Anterior cingulate cortex (tissue), 58 donors: Measurements from ENCODE around the gene TBX2.

Source experiments
- DNase-seq, 58 donors: peaks; one replicate each; lab custom pipeline; 2025; lab: John Stamatoyannopoulos, UW

The TBX2 gene

DNA sequence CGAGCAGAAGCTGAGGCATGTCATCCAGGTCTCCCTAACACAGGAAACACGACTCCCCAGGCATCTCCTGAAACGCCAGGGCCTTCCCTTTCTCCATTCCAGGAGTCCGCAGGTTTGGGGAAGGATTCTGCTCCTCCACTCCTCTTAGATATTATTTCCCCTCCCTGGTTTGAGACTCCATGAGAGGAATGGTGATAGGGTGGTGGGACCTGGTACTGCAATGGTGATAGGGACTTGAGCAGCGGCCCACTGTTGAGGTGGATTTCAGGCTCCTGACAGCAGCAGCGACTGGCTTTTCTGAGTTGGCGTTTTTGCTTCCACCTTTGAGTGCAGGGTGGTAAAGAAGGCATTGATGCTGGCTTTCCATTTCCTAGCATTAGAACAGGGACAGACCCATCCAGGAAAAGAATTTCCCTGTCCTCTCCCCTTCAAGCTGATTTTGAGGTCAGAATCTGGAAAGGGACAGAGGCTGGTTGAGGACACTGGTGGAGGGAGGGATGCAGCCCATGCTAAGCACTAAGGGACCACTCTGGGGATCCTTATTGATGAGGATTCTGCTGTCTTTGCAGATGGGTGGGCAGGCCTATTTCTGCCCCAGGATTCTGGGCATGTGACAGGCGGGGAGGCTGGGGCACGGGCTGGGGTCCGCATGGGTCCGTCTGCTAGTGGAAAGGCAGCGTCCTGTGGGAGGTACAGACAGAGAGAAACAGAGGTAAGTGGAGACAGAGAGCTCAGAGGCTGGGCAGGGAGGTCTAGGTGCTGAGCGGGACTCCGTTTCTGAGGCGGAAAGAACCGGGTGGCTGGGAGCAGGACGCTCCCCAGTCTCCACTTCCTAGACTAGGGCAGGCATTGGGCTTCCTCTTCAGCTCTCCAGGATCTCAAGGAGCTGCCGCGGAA lies 51.2 kb downstream of the TBX2 start:
- no peak for DNase-seq

DNA sequence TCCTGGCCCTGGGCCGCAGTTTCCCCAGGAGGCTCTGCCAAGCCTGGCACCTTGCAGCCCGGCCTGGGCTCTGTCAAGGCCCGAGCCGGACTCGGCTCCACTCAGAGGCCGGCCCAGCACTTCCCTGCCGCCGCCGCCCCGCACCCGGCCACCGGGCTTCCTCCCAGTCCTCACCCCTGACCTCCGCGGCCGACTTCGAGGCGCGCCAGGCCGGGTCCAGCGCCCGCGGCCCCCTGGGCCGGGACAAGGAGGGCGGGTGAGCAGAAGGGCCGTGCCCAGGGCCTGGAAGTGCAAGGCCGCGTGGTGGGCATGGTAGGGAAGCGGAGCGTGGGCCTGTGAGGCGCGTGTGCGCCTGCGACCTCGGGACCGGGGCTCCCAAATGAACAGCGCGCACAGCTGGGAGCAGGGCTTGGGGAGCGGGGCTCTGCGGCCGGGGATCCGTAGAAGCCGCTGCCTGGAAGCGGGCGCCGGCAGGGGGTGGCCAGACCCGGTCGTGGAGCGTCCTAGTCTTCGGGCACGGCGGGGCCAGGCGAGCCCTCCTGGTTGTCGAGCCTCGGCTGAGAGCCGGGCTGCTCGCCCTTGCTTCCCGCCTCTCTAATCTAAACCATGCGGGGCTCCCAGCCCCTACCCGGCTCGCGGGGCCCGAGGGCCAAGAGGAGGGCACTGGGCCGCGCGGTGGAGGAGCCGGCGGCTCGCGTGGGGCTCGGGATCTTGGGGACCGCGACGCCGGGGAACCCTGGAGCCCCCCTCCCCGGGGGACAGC lies 52.1 kb downstream of the TBX2 start:
- DNase-seq = no peak

DNA sequence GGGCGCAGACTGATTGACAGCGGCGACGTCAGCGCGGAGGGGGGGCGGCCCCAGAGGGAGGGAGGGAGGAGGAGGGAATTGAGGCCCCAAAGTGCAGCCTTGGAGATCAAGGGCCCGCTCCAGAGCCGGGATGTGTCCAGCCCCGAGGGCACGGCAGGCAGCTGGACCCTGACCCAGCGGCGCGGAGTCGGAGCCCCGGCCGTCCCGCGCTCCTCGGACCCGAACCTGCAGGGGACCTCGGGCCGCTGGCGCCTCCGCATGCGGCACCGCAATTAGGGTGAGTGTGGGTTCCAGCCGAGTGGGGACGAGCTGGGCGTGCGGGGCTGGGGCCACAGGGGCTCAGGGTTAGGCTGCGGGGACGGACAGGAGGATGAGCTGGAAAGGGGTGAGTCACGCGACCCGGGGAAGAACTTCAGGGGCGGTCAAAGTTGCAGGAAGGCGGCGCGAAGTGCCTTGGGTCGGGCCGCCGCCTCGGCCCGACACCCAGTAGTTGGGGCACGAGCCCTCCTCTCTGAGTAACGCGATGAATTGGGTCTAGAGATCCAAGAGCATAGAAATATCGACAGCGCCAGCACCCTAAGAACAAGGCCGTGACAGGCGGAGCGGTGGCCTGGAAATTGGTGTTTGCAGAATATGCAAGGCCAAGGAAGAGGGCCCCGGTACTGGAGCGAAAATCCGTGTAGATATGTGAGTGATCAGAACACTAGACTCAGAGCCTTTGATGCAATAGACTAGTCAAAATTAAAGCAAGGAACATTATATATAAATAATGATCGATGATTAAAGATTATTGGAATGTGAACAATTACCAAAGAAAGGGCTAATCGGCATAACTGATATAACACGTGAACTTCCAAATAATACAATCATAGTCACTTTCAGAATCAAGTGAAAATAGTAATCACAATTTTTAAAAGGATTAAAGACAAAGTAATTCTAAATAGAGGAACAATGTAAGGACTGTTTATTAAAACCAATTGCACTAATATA lies 53.0 kb downstream of the TBX2 start, which contains the start of gene TBX4:
TSS of gene TBX4 (plus strand) at position 122 of the 990 bp plus-strand sequence. CDS start 4,069 bp downstream, outside the sequence.
- no peak for DNase-seq

DNA sequence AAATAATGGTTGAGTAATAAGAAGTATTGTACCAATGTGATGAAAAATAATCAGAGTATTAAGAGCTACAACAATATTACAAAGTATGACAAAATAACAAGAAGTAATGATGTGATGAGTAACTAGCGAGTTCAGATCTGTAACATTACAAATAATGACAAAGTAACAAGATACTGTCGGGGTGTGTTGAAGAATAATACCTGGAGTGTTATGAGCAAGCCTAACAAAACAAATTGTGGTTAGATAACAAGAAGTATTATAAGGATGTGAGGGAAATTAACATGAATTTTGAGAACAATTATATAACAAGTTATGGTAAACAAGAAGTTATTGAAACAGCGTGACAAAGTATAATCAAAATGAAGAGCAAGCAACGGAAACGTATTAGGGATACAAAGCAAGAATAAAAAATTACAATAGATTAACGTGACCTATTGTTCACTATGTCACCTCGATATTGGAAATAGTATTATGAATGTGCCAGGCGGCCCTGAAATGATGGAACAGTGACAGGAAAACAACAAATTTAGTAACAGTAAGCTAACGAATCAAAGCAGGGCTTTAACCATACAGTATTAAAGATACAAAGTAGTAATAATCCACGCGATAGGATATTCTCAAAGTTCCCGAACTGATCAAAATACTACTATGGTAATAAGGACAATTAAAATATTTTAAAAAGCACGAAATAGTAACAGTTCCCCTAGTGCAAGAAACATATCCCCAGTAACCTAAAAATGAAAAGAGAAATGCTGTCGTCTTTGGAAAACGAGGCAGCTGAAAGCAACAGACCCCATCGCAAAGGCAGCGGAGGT lies 54.1 kb downstream of the TBX2 start:
- no peak for DNase-seq

DNA sequence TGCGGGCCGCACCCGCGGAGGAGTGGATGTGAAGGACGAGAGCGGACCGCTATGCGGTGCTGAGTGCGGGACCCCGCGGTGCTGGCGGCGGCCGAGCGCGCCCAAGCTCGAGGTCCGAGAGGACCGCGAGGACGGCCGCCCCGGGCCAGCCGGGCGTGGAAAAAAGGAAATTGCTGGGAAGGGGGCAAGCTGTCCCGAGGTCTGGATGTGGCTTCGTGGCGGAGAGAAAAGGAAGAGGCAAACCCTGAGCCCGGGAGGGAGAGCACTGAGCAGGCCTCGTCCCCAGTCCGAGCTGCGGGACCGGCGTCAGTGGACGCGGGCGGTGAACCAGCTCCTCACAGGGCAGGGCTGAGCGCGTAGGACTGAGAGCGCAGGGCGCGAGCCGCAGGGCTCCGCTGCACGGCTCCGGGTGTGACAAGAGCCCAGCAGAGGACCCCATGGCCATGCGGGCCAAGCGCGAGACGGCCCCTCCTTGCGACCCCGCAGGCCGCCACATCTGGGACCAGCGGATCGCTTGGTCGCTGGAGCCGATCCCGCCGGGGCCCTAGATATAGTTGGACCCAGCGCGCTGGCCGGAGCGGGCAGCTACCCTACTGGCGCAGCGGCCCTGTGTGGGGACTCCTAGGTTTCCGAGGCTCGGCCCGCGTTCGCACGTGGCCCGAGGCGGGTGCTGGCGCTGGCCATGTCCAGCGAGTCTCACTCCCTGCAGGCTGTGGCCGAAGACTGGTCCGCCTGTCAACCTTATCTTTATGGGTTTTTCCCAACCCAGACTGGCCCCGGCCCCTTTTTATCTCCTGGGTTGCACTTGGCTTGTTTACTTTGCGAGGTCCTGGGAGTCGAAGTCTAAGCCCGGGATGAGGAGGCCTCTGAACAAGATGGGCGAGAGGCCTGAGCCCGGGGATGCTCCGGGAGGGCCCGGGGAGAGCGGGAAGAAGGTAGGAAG lies 55.0 kb downstream of the TBX2 start:
- DNase-seq = no peak

DNA sequence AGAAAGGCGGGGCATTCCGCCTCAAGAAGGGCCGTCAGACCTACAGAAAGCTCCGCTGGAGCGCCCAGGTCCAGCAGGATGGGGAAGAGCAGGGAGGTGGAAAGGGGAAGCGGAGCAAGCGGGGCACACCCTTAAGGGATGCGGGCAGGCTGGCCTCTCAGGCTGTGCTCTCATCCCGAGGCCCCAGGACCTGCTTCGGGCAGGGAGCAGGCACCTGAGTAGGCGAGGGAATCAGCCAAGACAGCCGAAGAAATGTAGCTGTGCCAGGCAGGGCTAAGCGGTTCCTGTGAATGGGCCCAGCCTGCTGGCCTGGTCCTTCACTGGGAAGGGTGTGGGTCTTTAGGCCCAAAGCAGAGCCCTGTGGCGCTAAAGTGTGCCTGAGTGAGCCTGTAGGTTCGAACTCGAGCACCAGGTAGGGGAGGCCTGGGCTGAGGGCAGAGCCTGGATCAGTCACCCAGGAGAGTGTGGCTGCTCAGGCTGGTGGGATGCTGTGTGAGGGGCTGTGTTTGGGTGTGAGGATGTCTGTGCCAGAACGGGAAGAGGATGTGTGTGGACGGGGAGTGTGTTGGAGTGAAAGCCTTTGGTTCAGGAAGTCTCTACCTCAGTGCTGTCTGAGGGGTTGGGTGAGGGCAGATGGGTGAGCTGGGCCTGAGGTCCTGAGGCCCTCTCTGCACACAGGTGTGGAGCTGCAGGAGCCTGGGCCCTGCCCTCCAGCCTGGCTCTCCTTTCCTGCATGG lies 55.8 kb downstream of the TBX2 start:
- no peak for DNase-seq

DNA sequence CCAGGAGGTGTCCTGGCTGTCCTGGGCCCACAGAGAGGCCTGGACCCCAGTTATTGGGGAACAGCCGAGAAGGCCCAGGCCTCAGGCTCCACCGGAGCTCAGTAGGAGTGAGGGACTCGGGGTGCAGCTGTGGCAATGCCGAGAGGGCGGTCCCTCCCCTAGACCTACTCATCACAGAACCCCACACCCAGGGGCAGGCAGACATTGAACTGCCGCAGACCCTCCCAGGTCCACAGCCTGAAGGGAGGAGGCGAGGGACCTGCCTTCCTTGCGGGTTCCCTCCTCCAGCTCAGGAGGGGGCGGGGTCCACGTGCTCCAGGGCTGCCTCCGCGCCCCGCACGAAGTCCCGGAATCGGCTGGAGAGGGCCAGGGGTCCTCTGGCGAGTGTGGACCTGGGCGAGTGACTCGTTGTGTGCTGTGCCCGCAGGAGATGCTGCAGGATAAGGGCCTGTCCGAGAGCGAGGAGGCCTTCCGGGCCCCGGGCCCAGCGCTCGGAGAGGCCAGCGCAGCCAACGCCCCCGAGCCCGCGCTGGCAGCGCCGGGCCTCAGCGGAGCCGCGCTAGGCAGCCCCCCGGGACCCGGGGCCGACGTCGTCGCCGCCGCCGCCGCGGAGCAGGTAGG lies 56.5 kb downstream of the TBX2 start:
- DNase-seq = no peak

DNA sequence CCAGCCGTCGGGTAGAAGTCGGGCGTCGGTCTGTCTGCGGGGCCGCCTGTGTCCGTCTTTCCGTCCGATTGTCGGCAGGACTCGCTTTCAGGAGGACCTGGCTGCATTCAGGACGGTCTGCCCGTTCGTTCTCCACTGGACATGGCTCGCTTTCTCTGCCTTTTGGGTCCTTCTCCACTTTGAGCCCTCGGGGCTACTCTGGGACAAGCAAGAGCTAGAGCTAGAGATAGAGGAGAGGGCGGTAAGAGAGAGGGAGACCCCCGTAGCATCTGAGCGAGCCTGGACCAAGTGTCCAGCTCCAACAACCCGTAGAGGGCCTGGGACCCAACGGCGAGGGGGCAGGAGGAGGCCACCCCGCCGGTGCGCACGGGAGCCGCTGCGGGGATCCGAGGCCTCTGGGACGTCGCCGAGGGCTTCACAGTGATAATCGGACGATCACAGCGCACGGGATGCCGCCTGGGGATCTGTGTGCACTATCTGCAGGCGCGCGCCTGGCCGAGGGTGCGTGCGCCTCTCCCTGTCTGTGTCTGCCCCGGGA lies 57.1 kb downstream of the TBX2 start:
- no peak for DNase-seq

DNA sequence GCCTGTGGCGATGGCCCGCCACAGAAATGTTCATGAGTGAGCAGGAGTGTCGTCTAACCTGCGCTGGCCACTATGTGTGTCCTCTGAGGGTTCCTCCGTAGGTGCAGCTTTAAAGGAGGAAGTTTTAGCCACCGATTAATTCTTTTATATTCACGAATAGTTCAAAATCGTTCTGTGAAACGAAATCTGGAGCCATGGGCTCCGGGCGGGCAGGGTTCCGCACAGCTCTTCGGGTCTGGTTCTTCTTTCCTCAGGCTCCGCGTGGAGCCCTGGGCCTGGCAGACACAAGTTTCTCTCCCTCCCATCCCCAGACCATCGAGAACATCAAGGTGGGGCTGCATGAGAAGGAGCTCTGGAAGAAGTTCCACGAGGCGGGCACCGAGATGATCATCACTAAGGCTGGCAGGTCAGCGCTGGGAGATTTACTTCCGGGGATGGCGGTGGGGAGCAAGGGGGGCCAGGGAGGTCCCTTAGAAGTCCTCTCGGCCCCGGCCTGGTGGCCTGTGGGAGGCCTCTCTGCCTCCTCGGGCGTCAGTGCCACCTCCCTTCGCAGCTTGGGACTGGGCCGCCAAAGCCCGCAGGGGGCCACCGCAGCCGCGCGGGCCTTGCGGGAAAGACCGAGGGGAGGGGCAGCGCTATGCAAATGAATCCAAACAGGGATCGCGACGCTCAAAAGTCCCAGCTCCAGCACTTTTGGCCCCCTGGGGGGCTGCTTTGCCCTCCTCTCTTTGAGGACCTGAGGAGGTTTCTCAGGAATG lies 57.8 kb downstream of the TBX2 start:
- no peak for DNase-seq

DNA sequence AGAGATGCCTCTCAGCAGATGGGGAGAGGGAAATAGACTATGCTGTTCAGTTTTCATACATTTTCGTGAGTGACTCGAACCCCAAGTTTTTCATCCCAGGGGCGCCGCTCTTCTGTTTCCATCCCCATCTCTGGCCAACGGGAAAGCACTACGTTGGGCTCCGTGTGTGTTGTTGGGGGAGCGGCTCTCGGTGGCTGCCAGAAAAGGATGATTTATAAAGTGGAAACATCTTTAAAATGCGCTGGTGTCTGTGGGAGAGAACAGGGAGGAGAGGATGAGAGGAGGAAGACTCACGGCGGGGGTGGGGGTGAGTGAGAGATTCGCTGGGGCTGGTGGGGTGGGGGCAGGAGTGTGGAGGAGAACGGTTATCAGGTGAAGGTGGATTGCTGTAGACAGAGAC lies 58.4 kb downstream of the TBX2 start:
- no peak for DNase-seq

DNA sequence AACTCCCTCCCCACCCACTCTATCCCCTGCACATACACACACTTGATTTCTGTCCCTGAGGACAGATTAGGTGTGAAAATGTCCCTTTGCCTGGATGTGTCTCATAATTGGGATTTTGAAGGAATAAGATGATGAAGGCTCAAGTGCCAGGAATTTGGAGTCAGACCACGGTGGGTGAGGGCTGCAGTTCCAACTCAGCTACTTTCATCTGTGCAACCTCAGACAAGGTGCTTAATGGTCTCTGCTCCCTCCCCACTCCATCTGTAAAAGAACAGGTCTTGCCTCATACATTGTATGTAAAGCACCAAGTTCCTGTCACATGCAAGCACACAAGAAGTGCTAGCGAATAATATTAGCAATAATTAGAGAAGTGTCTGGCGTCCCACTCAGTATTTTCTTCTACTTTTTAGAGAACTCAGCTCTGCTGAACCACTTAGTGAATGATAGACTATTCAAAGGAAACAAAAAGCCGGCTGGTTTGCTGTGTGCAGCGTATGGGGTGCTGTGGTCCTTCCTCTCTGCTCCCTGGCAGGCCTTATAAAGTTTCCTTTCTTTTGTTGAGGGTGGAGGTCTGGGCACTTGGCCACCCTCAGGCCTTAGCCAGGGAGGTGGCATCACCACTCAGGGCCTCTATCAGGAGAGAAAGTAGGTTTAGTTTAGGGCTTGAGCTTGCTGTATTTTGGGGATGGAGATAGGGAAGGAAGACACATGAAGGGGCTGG lies 58.9 kb downstream of the TBX2 start:
- DNase-seq = no peak
